IMR-90 (cell line): ENCODE data around the gene PCCA. TPM values are rescaled to one million over a fixed set of nuclear protein-coding genes. Genes with fewer than 3 reads are reported as not detected.

Source experiments
- ATAC-seq: fragments of 200-7000 bp; cut with Tn5 transposase; 2 replicates; pipeline ENCODE4 v1.9.1; 2020; ENCODE audit warnings: low read depth, mild to moderate bottlenecking, moderate library complexity
- BruUV-seq: library from RNA; stranded (reverse); fragments of 400-500 nt; replicated peaks from 2 replicates; lab custom pipeline; 2021; lab: Mats Ljungman, UMichigan
- CTCF ChIA-PET: fragments of 300-600 bp; formaldehyde crosslinking; extraction: SDS; loops from one replicate; lab custom pipeline; 2021; ENCODE audit warnings: antibody characterized with exemption; lab: Yijun Ruan, JAX
- POLR2A ChIA-PET: fragments of 300-600 bp; sonication (Branson Sonifier 250); formaldehyde crosslinking; loops from one replicate; lab custom pipeline; 2022; ENCODE audit warnings: antibody characterized with exemption; ENCODE audit not compliant: unreplicated experiment; lab: Charles Lee
- DNase-seq: peaks from one replicate; pipeline ENCODE4 v3.0.0; 2013
- H2AFZ ChIP-seq: replicated peaks from 2 replicates; pipeline ENCODE3; 2013; ENCODE audit warnings: low read length, mild to moderate bottlenecking; ENCODE audit not compliant: poor library complexity
- H2AK5ac ChIP-seq: 2 replicates; pipeline ENCODE4 v1.6.1; 2013; ENCODE audit warnings: low read depth, low read length, inconsistent platforms
- H2AK9ac ChIP-seq: replicated peaks from 2 replicates; pipeline ENCODE3; 2013; ENCODE audit warnings: mild to moderate bottlenecking, low read depth, low read length, moderate library complexity; ENCODE audit not compliant: poor library complexity
- H2BK120ac ChIP-seq: 2 replicates; pipeline ENCODE4 v1.6.1; 2013; ENCODE audit warnings: low read depth, low read length, inconsistent platforms
- H2BK15ac ChIP-seq: 3 replicates; pipeline ENCODE4 v1.6.1; 2013; ENCODE audit warnings: low read depth, low read length, inconsistent platforms
- H2BK20ac ChIP-seq: 2 replicates; pipeline ENCODE4 v1.6.1; 2013; ENCODE audit warnings: low read depth, mild to moderate bottlenecking, inconsistent platforms, low read length, moderate library complexity
- H2BK5ac ChIP-seq: 2 replicates; pipeline ENCODE4 v1.6.1; 2013; ENCODE audit warnings: mild to moderate bottlenecking, low read depth, low read length, inconsistent platforms; ENCODE audit not compliant: poor library complexity, severe bottlenecking
- H3K14ac ChIP-seq: replicated peaks from 2 replicates; pipeline ENCODE4 v1.6.1; 2013; ENCODE audit warnings: low read depth, low read length, inconsistent platforms
- H3K18ac ChIP-seq: 2 replicates; pipeline ENCODE4 v1.6.1; 2013; ENCODE audit warnings: low read depth, low read length, control low read depth
- H3K23ac ChIP-seq: 2 replicates; pipeline ENCODE4 v1.6.1; 2013; ENCODE audit warnings: low read depth, low read length, inconsistent platforms
- H3K27ac ChIP-seq: 2 replicates; pipeline ENCODE4 v1.5.1; 2013; ENCODE audit warnings: mild to moderate bottlenecking, control low read depth, low read length; ENCODE audit not compliant: insufficient read depth
- H3K27me3 ChIP-seq: 2 replicates; pipeline ENCODE4 v1.6.1; 2013; ENCODE audit warnings: low read length; ENCODE audit not compliant: control insufficient read depth, insufficient read depth
- H3K36me3 ChIP-seq: 2 replicates; pipeline ENCODE4 v1.6.1; 2013; ENCODE audit warnings: low read length, mixed read lengths; ENCODE audit not compliant: control insufficient read depth, insufficient read depth
- H3K4ac ChIP-seq: 2 replicates; pipeline ENCODE4 v1.6.1; 2013; ENCODE audit warnings: low read depth, low read length, inconsistent platforms
- H3K4me1 ChIP-seq: 2 replicates; pipeline ENCODE4 v1.6.1; 2013; ENCODE audit warnings: low read length, mixed read lengths; ENCODE audit not compliant: control insufficient read depth, insufficient read depth
- H3K4me2 ChIP-seq: 2 replicates; pipeline ENCODE4 v1.6.1; 2013; ENCODE audit warnings: low read depth, mild to moderate bottlenecking, control low read depth, low read length, moderate library complexity
- H3K4me3 ChIP-seq: 2 replicates; pipeline ENCODE4 v1.5.1; 2013; ENCODE audit warnings: low read depth, mild to moderate bottlenecking, control low read depth, low read length, moderate library complexity; ENCODE audit not compliant: insufficient read depth
- H3K56ac ChIP-seq: 2 replicates; pipeline ENCODE4 v1.6.1; 2013; ENCODE audit warnings: low read length, inconsistent platforms; ENCODE audit not compliant: insufficient read depth; ENCODE audit errors: extremely low read depth
- H3K79me1 ChIP-seq, 2 experiments: 2 replicates each; pipeline ENCODE4 v1.6.1; 2013; ENCODE audit warnings: low read length in 2 of 2, inconsistent platforms in 1 of 2, low read depth in 1 of 2
- H3K9ac ChIP-seq: 2 replicates; pipeline ENCODE4 v1.6.1; 2013; ENCODE audit warnings: low read depth, low read length, control low read depth
- H3K9me1 ChIP-seq: 2 replicates; pipeline ENCODE4 v1.6.1; 2013; ENCODE audit warnings: low read length, inconsistent platforms; ENCODE audit not compliant: insufficient read depth
- H3K9me3 ChIP-seq: 2 replicates; pipeline ENCODE4 v1.6.1; 2013; ENCODE audit warnings: low read length; ENCODE audit not compliant: control insufficient read depth, insufficient read depth
- H4K20me1 ChIP-seq: 2 replicates; pipeline ENCODE4 v1.6.1; 2013; ENCODE audit warnings: low read length, inconsistent platforms; ENCODE audit not compliant: insufficient read depth
- H4K5ac ChIP-seq: 2 replicates; pipeline ENCODE4 v1.6.1; 2013; ENCODE audit warnings: mild to moderate bottlenecking, low read depth, low read length, control low read depth
- H4K8ac ChIP-seq, 2 experiments: 2 replicates each; pipeline ENCODE4 v1.6.1; 2013; ENCODE audit warnings: low read depth in 2 of 2, low read length in 2 of 2, control low read depth in 1 of 2, inconsistent platforms in 1 of 2
- H4K91ac ChIP-seq: 2 replicates; pipeline ENCODE4 v1.6.1; 2013; ENCODE audit warnings: low read depth, low read length, inconsistent platforms; ENCODE audit not compliant: insufficient read depth
- BHLHE40 ChIP-seq: fragments of 150-350 bp; IDR thresholded peaks from 2 replicates; pipeline ENCODE4 v1.6.1; 2016; ENCODE audit warnings: mild to moderate bottlenecking, low read depth, low read length
- CEBPB ChIP-seq: IDR thresholded peaks from 2 replicates; pipeline ENCODE4 v1.6.1; 2012; ENCODE audit warnings: low read depth, low read length, improper control_type of control experiment
- CHD1 ChIP-seq: IDR thresholded peaks from 2 replicates; pipeline ENCODE4 v1.6.1; 2012; ENCODE audit warnings: low read depth, low read length, improper control_type of control experiment
- FOS ChIP-seq: fragments of 150-350 bp; IDR thresholded peaks from 2 replicates; pipeline ENCODE4 v1.6.1; 2016; ENCODE audit warnings: low read depth, low read length
- MAFK ChIP-seq: IDR thresholded peaks from 2 replicates; pipeline ENCODE4 v1.6.1; 2012; ENCODE audit warnings: low read depth, low read length, improper control_type of control experiment
- MAZ ChIP-seq: IDR thresholded peaks from 2 replicates; pipeline ENCODE4 v1.6.1; 2012; ENCODE audit warnings: low read depth, mild to moderate bottlenecking, low read length, improper control_type of control experiment, moderate library complexity, borderline replicate concordance
- MXI1 ChIP-seq: IDR thresholded peaks from 2 replicates; pipeline ENCODE4 v1.6.1; 2012; ENCODE audit warnings: low read depth, mild to moderate bottlenecking, low read length, moderate library complexity, borderline replicate concordance
- NFE2L2 ChIP-seq: fragments of 150-350 bp; IDR thresholded peaks from 2 replicates; pipeline ENCODE4 v1.6.1; 2016; ENCODE audit warnings: low read depth, mild to moderate bottlenecking, low read length
- POLR2A ChIP-seq: IDR thresholded peaks from 2 replicates; pipeline ENCODE4 v1.6.1; 2012; ENCODE audit warnings: mild to moderate bottlenecking, low read depth, low read length
- RAD21 ChIP-seq: IDR thresholded peaks from 2 replicates; pipeline ENCODE4 v1.6.1; 2012; ENCODE audit warnings: low read length, improper control_type of control experiment
- RCOR1 ChIP-seq: IDR thresholded peaks from 2 replicates; pipeline ENCODE4 v1.6.1; 2012; ENCODE audit warnings: mild to moderate bottlenecking, low read length, improper control_type of control experiment; ENCODE audit not compliant: insufficient replicate concordance
- RFX5 ChIP-seq: IDR thresholded peaks from 2 replicates; pipeline ENCODE4 v1.8.0; 2012; ENCODE audit warnings: low read depth, mild to moderate bottlenecking, low read length, moderate library complexity
- SMC3 ChIP-seq: fragments of 150-350 bp; IDR thresholded peaks from 2 replicates; pipeline ENCODE4 v1.6.1; 2016; ENCODE audit warnings: low read depth, mild to moderate bottlenecking, antibody characterized with exemption, low read length, moderate library complexity
- WGBS, 2 experiments: methylation state at CpG; one replicate each; pipeline versions ENCODE4 v1.1.5 to v1.1.7; 2013; ENCODE audit warnings: missing lambda C conversion rate in 2 of 2; ENCODE audit not compliant: insufficient read length in 1 of 2; ENCODE audit errors: extremely low coverage in 2 of 2; 5-methylcytosine and 5-hydroxymethylcytosine counted together
- dilution Hi-C: fragments of 300-500 bp; cut with HindIII; formaldehyde crosslinking; loops from one replicate; pipeline ENCODE4 v1.14.3; 2018; ENCODE audit warnings: low sequenced_read_pairs; ENCODE audit not compliant: unreplicated experiment
- in situ Hi-C: fragments of 300-500 bp; cut with MboI; formaldehyde crosslinking; loops from 3 replicates; pipeline ENCODE4 v1.14.3; 2019; ENCODE audit warnings: low sequenced_read_pairs, inconsistent platforms, mixed read lengths
- intact Hi-C: fragments of 100-400 bp; cut with micrococcal nuclease; formaldehyde crosslinking; loops from 2 replicates; pipeline ENCODE4 v1.10.0; 2022
- polyA plus RNA-seq, 3 experiments: library from polyadenylated mRNA; depleted of rRNA; stranded (reverse); fragments of >200 nt; gene quantifications; 2 replicates each; pipeline ENCODE4 v1.2.3, GENCODE V29; 2012; ENCODE audit warnings: low replicate concordance in 1 of 3
- total RNA-seq: library from RNA; depleted of rRNA; stranded (reverse); fragments of >200 nt; gene quantifications from 2 replicates; pipeline ENCODE4 v1.2.3, GENCODE V29; 2012
- TF ChIP-seq, protein P1 (sequence below): fragments of 150-350 bp; IDR thresholded peaks from 2 replicates; pipeline ENCODE4 v1.6.1; 2016; ENCODE audit warnings: low read depth, mild to moderate bottlenecking, low read length, moderate library complexity, borderline replicate concordance
- TF ChIP-seq, protein P2 (sequence below): fragments of 150-350 bp; IDR thresholded peaks from 2 replicates; pipeline ENCODE4 v1.6.1; 2017; ENCODE audit warnings: mild to moderate bottlenecking, antibody characterized with exemption, low read length, low read depth
- TF ChIP-seq, protein P3 (sequence below): conservative IDR thresholded peaks from 2 replicates; pipeline ENCODE4 v1.5.1; 2012; ENCODE audit warnings: mild to moderate bottlenecking, low read depth, low read length, improper control_type of control experiment

PCCA gene
- total and polyA plus RNA-seq, 2 of the 4 experiments (the other 2 are of a cell fraction) = 7.6 to 24.0 TPM

DNA sequence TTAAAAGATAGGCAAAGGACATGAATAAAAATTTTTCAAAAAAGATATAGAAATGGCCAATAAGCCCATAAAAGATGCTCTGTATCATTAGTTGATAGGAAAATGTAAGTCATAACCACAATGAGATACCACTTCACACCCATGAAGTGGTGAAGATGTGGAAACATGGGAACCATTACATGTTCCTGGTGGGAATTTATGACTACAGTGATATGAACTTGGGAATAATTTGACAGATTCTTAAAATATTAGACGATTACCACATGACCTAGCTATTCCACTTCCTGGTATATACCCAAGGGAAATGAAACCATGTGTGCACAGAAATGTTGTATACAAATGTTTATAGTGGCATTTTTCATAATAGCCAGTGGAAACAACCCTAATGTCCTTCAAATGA lies 267.5 kb downstream of the PCCA start:
- H2BK5ac ChIP-seq = no peak overlapping the region
- H3K9me3 ChIP-seq = no peaks in the 10 kb centered on the region
- no peaks in the 10 kb centered on the region for H3K36me3 ChIP-seq
- no peak overlapping the region for H2AK5ac ChIP-seq
- TF ChIP-seq RAD21 (no peak), FOS (no peak), MAFK (no peak), MAZ (no peak), RCOR1 (no peak), SMC3 (no peak), NFE2L2 (no peak), MXI1 (no peak), CEBPB (no peak), POLR2A (no peak), RFX5 (no peak), CHD1 (no peak), BHLHE40 (no peak)
- TF ChIP-seq, protein P1, sequence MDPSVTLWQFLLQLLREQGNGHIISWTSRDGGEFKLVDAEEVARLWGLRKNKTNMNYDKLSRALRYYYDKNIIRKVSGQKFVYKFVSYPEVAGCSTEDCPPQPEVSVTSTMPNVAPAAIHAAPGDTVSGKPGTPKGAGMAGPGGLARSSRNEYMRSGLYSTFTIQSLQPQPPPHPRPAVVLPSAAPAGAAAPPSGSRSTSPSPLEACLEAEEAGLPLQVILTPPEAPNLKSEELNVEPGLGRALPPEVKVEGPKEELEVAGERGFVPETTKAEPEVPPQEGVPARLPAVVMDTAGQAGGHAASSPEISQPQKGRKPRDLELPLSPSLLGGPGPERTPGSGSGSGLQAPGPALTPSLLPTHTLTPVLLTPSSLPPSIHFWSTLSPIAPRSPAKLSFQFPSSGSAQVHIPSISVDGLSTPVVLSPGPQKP = no peak
- TF ChIP-seq, protein P2, sequence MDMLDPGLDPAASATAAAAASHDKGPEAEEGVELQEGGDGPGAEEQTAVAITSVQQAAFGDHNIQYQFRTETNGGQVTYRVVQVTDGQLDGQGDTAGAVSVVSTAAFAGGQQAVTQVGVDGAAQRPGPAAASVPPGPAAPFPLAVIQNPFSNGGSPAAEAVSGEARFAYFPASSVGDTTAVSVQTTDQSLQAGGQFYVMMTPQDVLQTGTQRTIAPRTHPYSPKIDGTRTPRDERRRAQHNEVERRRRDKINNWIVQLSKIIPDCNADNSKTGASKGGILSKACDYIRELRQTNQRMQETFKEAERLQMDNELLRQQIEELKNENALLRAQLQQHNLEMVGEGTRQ = no peak
- TF ChIP-seq, protein P3, sequence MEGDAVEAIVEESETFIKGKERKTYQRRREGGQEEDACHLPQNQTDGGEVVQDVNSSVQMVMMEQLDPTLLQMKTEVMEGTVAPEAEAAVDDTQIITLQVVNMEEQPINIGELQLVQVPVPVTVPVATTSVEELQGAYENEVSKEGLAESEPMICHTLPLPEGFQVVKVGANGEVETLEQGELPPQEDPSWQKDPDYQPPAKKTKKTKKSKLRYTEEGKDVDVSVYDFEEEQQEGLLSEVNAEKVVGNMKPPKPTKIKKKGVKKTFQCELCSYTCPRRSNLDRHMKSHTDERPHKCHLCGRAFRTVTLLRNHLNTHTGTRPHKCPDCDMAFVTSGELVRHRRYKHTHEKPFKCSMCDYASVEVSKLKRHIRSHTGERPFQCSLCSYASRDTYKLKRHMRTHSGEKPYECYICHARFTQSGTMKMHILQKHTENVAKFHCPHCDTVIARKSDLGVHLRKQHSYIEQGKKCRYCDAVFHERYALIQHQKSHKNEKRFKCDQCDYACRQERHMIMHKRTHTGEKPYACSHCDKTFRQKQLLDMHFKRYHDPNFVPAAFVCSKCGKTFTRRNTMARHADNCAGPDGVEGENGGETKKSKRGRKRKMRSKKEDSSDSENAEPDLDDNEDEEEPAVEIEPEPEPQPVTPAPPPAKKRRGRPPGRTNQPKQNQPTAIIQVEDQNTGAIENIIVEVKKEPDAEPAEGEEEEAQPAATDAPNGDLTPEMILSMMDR = no peak
- no peak overlapping the region for H2AFZ ChIP-seq
- CTCF ChIA-PET = no interaction called here
- H3K23ac ChIP-seq = no peak overlapping the region
- intact Hi-C loops (no loop called here), in situ Hi-C loops (no loop called here), dilution Hi-C loops (no loop called here)
- H3K79me1 ChIP-seq = no peaks in the 10 kb centered on the region
- no peak overlapping the region for H3K18ac ChIP-seq
- no peak overlapping the region for H3K9ac ChIP-seq
- H2BK120ac ChIP-seq = no peak overlapping the region
- DNase-seq = no peak
- no peak overlapping the region for H2BK15ac ChIP-seq
- no peak overlapping the region for H3K56ac ChIP-seq
- no peak overlapping the region for H3K4me2 ChIP-seq
- no peak overlapping the region for H3K14ac ChIP-seq
- ATAC-seq = peak; percentile 35; the same call in 1 of the 2 replicates
- H4K8ac ChIP-seq = no peak overlapping the region
- no peaks in the 10 kb centered on the region for H4K20me1 ChIP-seq
- no peak overlapping the region for H3K4me3 ChIP-seq
- H4K5ac ChIP-seq = no peak overlapping the region
- POLR2A ChIA-PET = no interaction called here
- BruUV-seq = no TSS peak
- no peaks in the 10 kb centered on the region for H3K4me1 ChIP-seq
- H3K27ac ChIP-seq = no peak overlapping the region
- no CpG with 5 or more reads among the region's 1 CpG for WGBS, 2 experiments
- H2AK9ac ChIP-seq = no peak overlapping the region
- no peaks in the 10 kb centered on the region for H3K27me3 ChIP-seq
- no peak overlapping the region for H3K4ac ChIP-seq
- no peak overlapping the region for H4K91ac ChIP-seq
- H2BK20ac ChIP-seq = no peak overlapping the region
- H3K9me1 ChIP-seq = no peaks in the 10 kb centered on the region
